H1 (cell line): ENCODE measurements around the gene LAMTOR4. TPM values are rescaled to one million over a fixed set of nuclear protein-coding genes. Genes with fewer than 3 reads are reported as not detected.

Source experiments
- CTCF ChIA-PET: fragments of 300-600 bp; sonication (Branson Sonifier 250); formaldehyde crosslinking; loops from one replicate; lab custom pipeline; 2021; ENCODE audit not compliant: partially characterized antibody; lab: Charles Lee
- POLR2A ChIA-PET: fragments of 300-600 bp; sonication (Branson Sonifier 250); formaldehyde crosslinking; loops from one replicate; lab custom pipeline; 2021; ENCODE audit warnings: inconsistent platforms; ENCODE audit not compliant: partially characterized antibody; lab: Charles Lee
- DNase-seq, 2 experiments: peaks; one replicate each; pipeline versions ENCODE4 v3.0.0 to v3.0.0-alpha.2; 2010 to 2022; ENCODE audit warnings: low spot score in 2 of 2, low read depth in 1 of 2, mixed read lengths in 1 of 2
- FAIRE-seq: peaks from 2 replicates; lab custom pipeline; 2011; peaks lifted over from hg19 to GRCh38; lab: Jason Lieb, UNC
- H2AFZ ChIP-seq: 2 replicates; pipeline ENCODE4 v1.8.1; 2012; ENCODE audit warnings: low read length, inconsistent platforms
- H2AK5ac ChIP-seq: 2 replicates; pipeline ENCODE4 v1.6.1; 2013; ENCODE audit warnings: low read depth, low read length
- H2BK120ac ChIP-seq: replicated peaks from 2 replicates; pipeline ENCODE3; 2013; ENCODE audit warnings: low read depth, low read length, inconsistent platforms
- H2BK12ac ChIP-seq: 2 replicates; pipeline ENCODE4 v1.6.1; 2013; ENCODE audit warnings: low read depth, low read length
- H2BK15ac ChIP-seq: 2 replicates; pipeline ENCODE4 v1.6.1; 2013; ENCODE audit warnings: low read length
- H2BK20ac ChIP-seq: 2 replicates; pipeline ENCODE4 v1.6.1; 2013; ENCODE audit warnings: low read length
- H2BK5ac ChIP-seq: 2 replicates; pipeline ENCODE4 v1.6.1; 2013; ENCODE audit warnings: low read depth, low read length
- H3K14ac ChIP-seq: 2 replicates; pipeline ENCODE4 v1.6.1; 2013; ENCODE audit warnings: inconsistent platforms; ENCODE audit not compliant: insufficient read length
- H3K18ac ChIP-seq: 2 replicates; pipeline ENCODE4 v1.6.1; 2013; ENCODE audit warnings: low read length; ENCODE audit errors: extremely low read depth
- H3K23ac ChIP-seq: 2 replicates; pipeline ENCODE4 v1.6.1; 2013; ENCODE audit warnings: inconsistent platforms; ENCODE audit not compliant: insufficient read length
- H3K23me2 ChIP-seq: 2 replicates; pipeline ENCODE4 v1.6.1; 2013; ENCODE audit warnings: low read depth, low read length
- H3K27ac ChIP-seq: 2 replicates; pipeline ENCODE4 v1.6.1; 2011; ENCODE audit warnings: low read depth, low read length, inconsistent platforms
- H3K27me3 ChIP-seq, 4 experiments: replicated peaks in 1 of 4; 1 replicate in 1 of 4; 2 replicates in 3 of 4; pipeline versions ENCODE4 v1.6.1 to v1.8.1; 2011 to 2013; ENCODE audit warnings: low read length in 3 of 4, mild to moderate bottlenecking in 3 of 4, inconsistent platforms in 2 of 4, mixed read lengths in 2 of 4, moderate library complexity in 1 of 4; ENCODE audit not compliant: control insufficient read depth in 3 of 4, insufficient read depth in 3 of 4; ENCODE audit errors: extremely low read depth in 1 of 4
- H3K36me3 ChIP-seq, 4 experiments: 2 replicates each; pipeline versions ENCODE4 v1.6.1 to v1.8.1; 2011 to 2013; ENCODE audit warnings: mild to moderate bottlenecking in 4 of 4, low read length in 3 of 4, moderate library complexity in 2 of 4, control low read depth in 1 of 4, inconsistent platforms in 1 of 4; ENCODE audit not compliant: insufficient read depth in 4 of 4, control insufficient read depth in 2 of 4
- H3K4ac ChIP-seq: replicated peaks from 2 replicates; pipeline ENCODE3; 2013; ENCODE audit warnings: low read length, low read depth, mixed read lengths, inconsistent platforms; ENCODE audit not compliant: insufficient read length
- H3K4me1 ChIP-seq, 4 experiments: replicated peaks in 1 of 4; 1 replicate in 1 of 4; 2 replicates in 3 of 4; pipeline versions ENCODE4 v1.6.1 to v1.8.1; 2011 to 2013; ENCODE audit warnings: low read length in 3 of 4, inconsistent platforms in 2 of 4, mixed read lengths in 1 of 4; ENCODE audit not compliant: insufficient read depth in 4 of 4, control insufficient read depth in 3 of 4
- H3K4me2 ChIP-seq, 2 experiments: 2 replicates each; pipeline versions ENCODE4 v1.6.1 to v1.8.1; 2011 to 2013; ENCODE audit warnings: low read depth in 2 of 2, low read length in 2 of 2, control low read depth in 1 of 2, inconsistent platforms in 1 of 2, mild to moderate bottlenecking in 1 of 2; ENCODE audit not compliant: insufficient read depth in 1 of 2
- H3K4me3 ChIP-seq, 4 experiments: fragments of 200-600, 300-600 bp in 1 of 4; sonication (generic), shearing (Covaris generic), sonication (Bioruptor Twin) in 1 of 4; 2 replicates each; pipeline versions ENCODE4 v1.5.1 to v1.8.1; 2011 to 2016; ENCODE audit warnings: low read length in 4 of 4, low read depth in 3 of 4, control low read depth in 2 of 4, inconsistent platforms in 2 of 4, mild to moderate bottlenecking in 2 of 4, mixed read lengths in 1 of 4, moderate library complexity in 1 of 4; ENCODE audit not compliant: insufficient read depth in 2 of 4; ENCODE audit errors: extremely low read depth in 1 of 4
- H3K56ac ChIP-seq: replicated peaks from 2 replicates; pipeline ENCODE3; 2013; ENCODE audit warnings: low read depth, mild to moderate bottlenecking, mixed read lengths, low read length, inconsistent platforms; ENCODE audit not compliant: insufficient read length
- H3K79me1 ChIP-seq: 2 replicates; pipeline ENCODE4 v1.6.1; 2013; ENCODE audit warnings: low read depth, low read length, control low read depth
- H3K79me2 ChIP-seq, 2 experiments: 2 replicates each; pipeline versions ENCODE4 v1.6.1 to v1.8.1; 2012 to 2013; ENCODE audit warnings: low read length in 2 of 2, mild to moderate bottlenecking in 2 of 2, inconsistent platforms in 1 of 2; ENCODE audit not compliant: insufficient read depth in 2 of 2, control insufficient read depth in 1 of 2
- H3K9ac ChIP-seq, 4 experiments: replicated peaks in 1 of 4; 1 replicate in 1 of 4; 2 replicates in 3 of 4; pipeline versions ENCODE4 v1.6.1 to v1.8.1; 2011 to 2013; ENCODE audit warnings: low read depth in 3 of 4, low read length in 3 of 4, control low read depth in 2 of 4, mild to moderate bottlenecking in 2 of 4, moderate library complexity in 2 of 4, inconsistent platforms in 1 of 4; ENCODE audit errors: extremely low read depth in 1 of 4
- H3K9me3 ChIP-seq, 2 experiments: 2 replicates each; pipeline versions ENCODE4 v1.6.1 to v1.8.1; 2012 to 2013; ENCODE audit warnings: mild to moderate bottlenecking in 2 of 2, moderate library complexity in 2 of 2, control low read depth in 1 of 2, inconsistent platforms in 1 of 2, low read depth in 1 of 2, low read length in 1 of 2, mixed read lengths in 1 of 2; ENCODE audit not compliant: insufficient read depth in 2 of 2
- H4K20me1 ChIP-seq, 2 experiments: replicated peaks in 1 of 2; 2 replicates each; pipeline versions ENCODE3 to v1.8.1; 2011 to 2013; ENCODE audit warnings: inconsistent platforms in 2 of 2, low read length in 2 of 2, mild to moderate bottlenecking in 1 of 2; ENCODE audit not compliant: insufficient read depth in 2 of 2, control insufficient read depth in 1 of 2
- H4K5ac ChIP-seq: 2 replicates; pipeline ENCODE4 v1.6.1; 2013; ENCODE audit warnings: low read length, low read depth, mixed read lengths, inconsistent platforms; ENCODE audit not compliant: insufficient read length
- H4K8ac ChIP-seq: 2 replicates; pipeline ENCODE4 v1.8.0; 2013; ENCODE audit warnings: mild to moderate bottlenecking, moderate library complexity, low read length, inconsistent platforms; ENCODE audit not compliant: insufficient read depth; ENCODE audit errors: extremely low read depth
- H4K91ac ChIP-seq: replicated peaks from 2 replicates; pipeline ENCODE3; 2013; ENCODE audit warnings: low read length, mixed read lengths, inconsistent platforms; ENCODE audit not compliant: insufficient read length
- ASH2L ChIP-seq: fragments of 200-600, 300-600 bp; sonication (generic); IDR thresholded peaks from one replicate; pipeline ENCODE4 v1.7.1; 2017; ENCODE audit warnings: low read length
- CREB1 ChIP-seq: IDR thresholded peaks from 2 replicates; pipeline ENCODE4 v1.6.1; 2012; ENCODE audit warnings: inconsistent platforms
- EP300 ChIP-seq, 2 experiments: IDR thresholded peaks; 1 replicate in 1 of 2; 2 replicates in 1 of 2; pipeline ENCODE4 v1.6.1; 2011 to 2012; ENCODE audit warnings: low read depth in 2 of 2, low read length in 2 of 2, mild to moderate bottlenecking in 2 of 2, borderline replicate concordance in 1 of 2, inconsistent platforms in 1 of 2, moderate library complexity in 1 of 2
- FOSL1 ChIP-seq: IDR thresholded peaks from 2 replicates; pipeline ENCODE4 v1.6.1; 2011; ENCODE audit warnings: mild to moderate bottlenecking, low read depth, low read length, moderate library complexity; ENCODE audit not compliant: insufficient read depth
- GTF2F1 ChIP-seq: IDR thresholded peaks from 2 replicates; pipeline ENCODE4 v1.6.1; 2012; ENCODE audit warnings: low read depth, low read length, improper control_type of control experiment, borderline replicate concordance
- HDAC2 ChIP-seq, 2 experiments: fragments of 300-600 bp in 1 of 2; sonication (generic) in 1 of 2; IDR thresholded peaks; 2 replicates each; pipeline ENCODE4 v1.6.1; 2011 to 2012; ENCODE audit warnings: low read depth in 2 of 2, low read length in 2 of 2, mild to moderate bottlenecking in 2 of 2, moderate library complexity in 2 of 2, borderline replicate concordance in 1 of 2, inconsistent platforms in 1 of 2
- JUND ChIP-seq: IDR thresholded peaks from 2 replicates; pipeline ENCODE4 v1.6.1; 2011; ENCODE audit warnings: mild to moderate bottlenecking, improper control_type of control experiment, low read length
- NANOG ChIP-seq: IDR thresholded peaks from 2 replicates; pipeline ENCODE4 v1.6.1; 2011; ENCODE audit warnings: low read length, low read depth, mild to moderate bottlenecking, inconsistent platforms; ENCODE audit not compliant: insufficient read depth, poor library complexity, severe bottlenecking
- RFX5 ChIP-seq: IDR thresholded peaks from 2 replicates; pipeline ENCODE4 v1.6.1; 2011; ENCODE audit warnings: low read depth, low read length, improper control_type of control experiment, borderline replicate concordance
- SAP30 ChIP-seq: fragments of 300-600 bp; sonication (generic); IDR thresholded peaks from 2 replicates; pipeline ENCODE4 v1.7.1; 2012; ENCODE audit warnings: low read length, moderate library complexity, mild to moderate bottlenecking, inconsistent platforms; ENCODE audit not compliant: insufficient read depth, insufficient replicate concordance
- SIX5 ChIP-seq: IDR thresholded peaks from 2 replicates; pipeline ENCODE4 v1.6.1; 2011; ENCODE audit warnings: mild to moderate bottlenecking, low read depth, low read length
- TBP ChIP-seq: IDR thresholded peaks from 2 replicates; pipeline ENCODE4 v1.6.1; 2011; ENCODE audit warnings: low read depth, low read length, improper control_type of control experiment
- WGBS, 2 experiments: shearing (Covaris generic) in 1 of 2; methylation state at CpG; one replicate each; pipeline versions ENCODE4 v1.1.6 to v1.1.7; 2013 to 2015; ENCODE audit warnings: low lambda C conversion rate in 2 of 2, mixed read lengths in 2 of 2, inconsistent platforms in 1 of 2, low coverage in 1 of 2, missing lambda C conversion rate in 1 of 2; ENCODE audit not compliant: insufficient replicate concordance in 2 of 2, insufficient coverage in 1 of 2, insufficient read length in 1 of 2; ENCODE audit errors: extremely low coverage in 1 of 2, missing lambda C conversion rate in 1 of 2; 5-methylcytosine and 5-hydroxymethylcytosine counted together
- polyA plus RNA-seq, 7 experiments: library from polyadenylated mRNA; depleted of rRNA in 3 of 7; stranded (reverse) in 5 of 7; unstranded in 2 of 7; fragments of >200 nt in 5 of 7; fragments of 200-250 nt in 2 of 7; gene quantifications; 1 replicate in 5 of 7; 2 replicates in 1 of 7; 4 replicates in 1 of 7; pipeline versions ENCODE4 v1.2.1 to v1.2.3, GENCODE V29; 2011 to 2013; ENCODE audit warnings: missing spikeins in 2 of 7, mixed read lengths in 2 of 7
- total RNA-seq: library from RNA; stranded (reverse); fragmentation: NEBNext Ultra II Directional; extraction: Animal tissue kit (Norgen Biotek cat#: 25700); gene quantifications from 2 replicates; pipeline ENCODE4 v1.2.1, GENCODE V29; 2021
- TF ChIP-seq, protein P1 (sequence below): IDR thresholded peaks from 2 replicates; pipeline ENCODE4 v1.6.1; 2012; ENCODE audit warnings: inconsistent platforms

The LAMTOR4 gene
- total and polyA plus RNA-seq, 2 of the 8 experiments (the other 6 are each of a cell fraction or from before 2014, with no cell fraction given): 153 to 622 TPM

DNA sequence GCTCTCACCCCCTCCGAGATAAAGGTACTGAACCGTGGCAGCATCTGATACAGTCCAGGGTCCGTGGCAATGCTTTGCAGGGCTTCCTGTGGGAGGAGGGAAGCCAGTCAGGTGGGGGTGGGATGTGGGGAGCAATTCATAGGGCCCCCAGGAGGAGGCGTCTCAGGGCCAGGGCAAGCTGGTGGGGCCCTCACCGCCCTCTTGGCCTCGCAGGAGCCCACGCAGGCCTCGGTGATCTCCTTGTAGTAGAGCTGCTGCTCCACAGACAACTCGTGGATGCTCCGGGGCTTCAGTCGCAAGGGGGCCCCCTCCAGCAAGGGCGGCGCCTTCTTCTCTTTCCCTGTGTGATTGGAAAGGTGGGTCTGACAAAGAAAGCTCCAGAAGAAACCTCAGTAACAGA, 36.8 kb upstream of the LAMTOR4 start:
- Histone ChIP-seq H3K23me2 (no peaks in the 10 kb centered on the region), H4K20me1 (peaks cover 3 to 6% of the 10 kb centered on the region in 2 experiments), H2BK20ac (no peak overlapping the region), H3K4me2 (no peak overlapping the region), H3K18ac (no peak overlapping the region), H3K79me2 (no peaks in the 10 kb centered on the region), H3K79me1 (0 out of 2 replicates have a peak, but pooled peaks cover 2% of the 10 kb centered on the region), H3K23ac (no peak overlapping the region), H4K8ac (no peak overlapping the region), H3K56ac (no peak overlapping the region), H3K4me1 (no peaks in the 10 kb centered on the region; a peak in 1 of 7 replicates), H3K9ac (no peak overlapping the region), H2AFZ (no peak overlapping the region), H4K91ac (no peak overlapping the region), H2BK15ac (no peak overlapping the region), H2BK5ac (no peak overlapping the region), H3K4ac (no peak overlapping the region), H3K36me3 (peaks cover 11 to 55% (median 38%) of the 10 kb centered on the region in 4 experiments), H4K5ac (no peak overlapping the region), H2BK120ac (no peak overlapping the region), H3K14ac (no peak overlapping the region), H3K27ac (no peak overlapping the region), H3K27me3 (no peaks in the 10 kb centered on the region), H2BK12ac (no peak overlapping the region), H2AK5ac (no peak overlapping the region), H3K4me3 (no peak overlapping the region), H3K9me3 (no peaks in the 10 kb centered on the region)
- 88% methylated on average over 8 of the region's 13 CpGs; no CpG with 5 or more reads in 1 of the 2 experiments for WGBS, 2 experiments
- ChIA-PET POLR2A (interaction anchor here (1.0 to 20.0 kb wide), 9 partner anchors 7 to 55 kb away, joined by 3 to 722 read pairs (median 6); partner anchors contain the start of genes AP4M1, COPS6, MCM7 and ZNF3), CTCF (interaction anchor here (1.6 to 6.0 kb wide), 4 partner anchors 10 to 235 kb away, joined by 3 to 48 read pairs (median 15); partner anchors contain the start of genes AP4M1 and MBLAC1)
- FAIRE-seq (no peak), DNase-seq (no peak)
- TF ChIP-seq SAP30: no peak
- no peak for TF ChIP-seq RFX5
- no peak for TF ChIP-seq TBP
- no peak for TF ChIP-seq SIX5
- TF ChIP-seq FOSL1: no peak
- TF ChIP-seq, protein P1, sequence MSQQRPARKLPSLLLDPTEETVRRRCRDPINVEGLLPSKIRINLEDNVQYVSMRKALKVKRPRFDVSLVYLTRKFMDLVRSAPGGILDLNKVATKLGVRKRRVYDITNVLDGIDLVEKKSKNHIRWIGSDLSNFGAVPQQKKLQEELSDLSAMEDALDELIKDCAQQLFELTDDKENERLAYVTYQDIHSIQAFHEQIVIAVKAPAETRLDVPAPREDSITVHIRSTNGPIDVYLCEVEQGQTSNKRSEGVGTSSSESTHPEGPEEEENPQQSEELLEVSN: no peak
- TF ChIP-seq GTF2F1: no peak
- TF ChIP-seq EP300 (IDR thresholded peaks at IDR 0.05; ENCODE audit: borderline replicate concordance in 1 of 2, low read depth in 2 of 2, low read length in 2 of 2): no peak
- TF ChIP-seq JUND: no peak
- TF ChIP-seq CREB1: no peak
- no peak for TF ChIP-seq ASH2L
- no peak for TF ChIP-seq NANOG
- no peak for TF ChIP-seq HDAC2 (IDR thresholded peaks at IDR 0.05; ENCODE audit: borderline replicate concordance in 1 of 2, low read depth in 2 of 2, low read length in 2 of 2)
